Fibroblast of skin of scalp (primary cell): ENCODE data around the gene ZC3H12C.

Experiments
- DNase-seq: peaks from one replicate; pipeline ENCODE4 v3.0.0-alpha.2; 2013

The ZC3H12C gene

DNA sequence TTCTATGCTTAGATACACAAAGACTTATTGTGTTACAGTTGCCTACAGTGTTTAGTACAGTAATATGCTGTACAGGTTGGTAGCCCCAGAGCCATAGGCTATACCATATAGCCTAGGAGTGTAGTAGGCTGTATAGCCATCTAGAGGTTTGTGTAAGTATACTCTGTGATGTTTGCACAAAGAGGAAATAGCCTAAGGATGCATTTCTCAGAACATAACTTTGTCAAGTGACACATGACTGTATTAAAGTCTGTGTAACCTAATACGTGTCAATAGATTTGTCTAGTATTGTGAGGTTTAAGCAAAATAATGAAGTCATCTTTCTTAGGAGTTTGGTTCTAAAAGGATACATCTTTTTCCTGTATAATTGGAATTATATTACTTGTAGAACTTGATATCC lies 5.5 kb downstream of the ZC3H12C start:
- DNase-seq, result no peak

DNA sequence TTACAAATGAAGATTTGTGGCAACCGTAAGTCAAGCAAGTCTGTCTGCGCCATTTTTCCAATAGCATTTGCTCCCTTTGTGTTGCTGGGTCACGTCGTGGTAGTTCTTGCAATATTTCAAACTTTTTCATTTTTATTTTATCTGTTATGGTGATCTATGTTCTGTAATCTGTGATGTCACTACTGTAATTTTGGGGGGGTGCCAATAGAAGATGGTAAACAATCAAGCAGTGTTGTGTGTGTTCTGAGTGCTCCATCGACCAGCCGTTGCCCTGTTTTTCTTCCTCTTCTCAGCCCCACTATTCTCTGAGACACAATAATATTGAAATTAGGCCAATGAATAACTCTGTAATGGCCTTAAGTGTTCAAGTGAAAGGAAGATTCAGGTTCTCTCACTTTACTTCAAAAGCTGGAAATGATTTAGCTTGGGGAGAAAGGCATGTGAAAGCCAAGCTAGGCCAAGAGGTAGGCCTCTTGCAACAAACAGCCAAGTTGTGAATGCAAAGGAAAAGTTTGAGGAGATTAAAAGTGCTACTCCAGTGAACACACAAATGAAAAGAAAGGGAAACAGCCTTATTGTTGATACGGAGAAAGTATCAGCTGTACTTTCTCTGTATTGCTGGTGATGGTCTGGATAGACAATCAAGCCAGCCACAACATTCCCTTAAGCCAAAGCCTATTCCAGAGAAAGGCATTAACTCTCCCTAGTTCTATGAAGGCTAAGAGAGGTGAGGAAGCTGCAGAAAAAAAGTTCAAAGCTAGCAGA lies 7.5 kb downstream of the ZC3H12C start:
- no peak for DNase-seq

DNA sequence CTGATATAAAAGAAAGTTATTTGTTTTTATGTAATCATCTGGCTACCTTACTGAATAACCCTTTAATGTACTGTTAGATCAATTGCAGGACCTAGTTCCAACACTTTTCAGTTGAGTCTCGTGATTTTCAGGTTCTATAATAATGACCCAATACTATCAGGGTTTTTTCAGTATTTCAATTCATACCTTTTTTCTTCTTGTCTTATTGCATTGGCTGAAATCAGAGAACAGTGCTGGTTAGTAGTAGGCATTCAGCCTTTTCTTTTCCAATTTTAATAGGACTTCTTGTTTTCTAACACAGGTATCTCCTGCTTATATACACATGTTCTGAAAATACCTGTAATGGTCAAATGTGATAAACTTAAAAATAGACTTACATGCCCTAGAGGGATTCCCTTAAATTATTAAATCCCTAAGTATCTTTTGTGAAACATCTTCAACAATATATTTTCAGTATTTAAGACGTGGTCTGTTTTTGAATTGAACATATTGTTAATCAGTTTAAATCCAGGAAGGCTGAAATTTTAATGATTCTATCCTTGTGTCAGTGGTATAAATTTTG lies 13.6 kb downstream of the ZC3H12C start:
- no peak for DNase-seq

DNA sequence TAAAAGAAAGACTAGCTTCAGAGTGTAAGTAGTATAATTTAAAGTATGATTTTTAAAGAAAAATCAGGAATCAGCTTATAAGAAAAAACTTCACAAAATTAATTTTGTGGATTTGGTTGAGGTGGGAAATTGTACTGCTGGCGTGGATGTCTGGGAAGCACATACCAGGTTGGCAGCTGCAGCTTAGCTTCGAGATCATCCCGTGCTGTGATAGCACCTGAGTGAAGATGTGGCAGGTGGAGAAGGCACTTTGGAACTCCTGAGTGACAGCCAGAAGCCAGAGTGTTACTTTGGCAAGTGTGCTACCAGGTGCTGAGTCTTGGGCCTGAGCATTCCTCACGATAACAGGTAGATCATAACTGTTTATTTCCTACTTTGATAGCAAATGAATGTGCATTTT lies 17.7 kb downstream of the ZC3H12C start:
- DNase-seq, result no peak

DNA sequence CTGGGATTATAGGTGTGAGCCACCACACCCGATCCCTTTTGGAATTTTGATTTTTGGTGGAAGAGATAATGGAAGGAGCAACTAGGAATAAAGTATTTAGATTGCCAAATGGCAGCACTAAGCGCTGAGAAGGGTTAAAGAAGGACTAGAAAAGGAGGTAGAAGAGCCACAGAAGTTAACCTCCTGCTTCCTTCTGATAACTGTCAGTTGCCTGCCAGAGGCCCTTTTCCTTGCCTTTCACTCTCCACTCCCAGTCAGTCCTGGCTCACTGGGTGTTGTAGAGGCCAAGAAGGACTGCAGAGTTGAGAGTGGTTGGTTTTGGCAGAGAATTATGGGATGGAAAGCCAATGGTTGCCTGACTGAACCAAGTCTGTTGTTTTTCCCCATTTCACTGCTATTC lies 19.3 kb downstream of the ZC3H12C start:
- DNase-seq, result no peak

DNA sequence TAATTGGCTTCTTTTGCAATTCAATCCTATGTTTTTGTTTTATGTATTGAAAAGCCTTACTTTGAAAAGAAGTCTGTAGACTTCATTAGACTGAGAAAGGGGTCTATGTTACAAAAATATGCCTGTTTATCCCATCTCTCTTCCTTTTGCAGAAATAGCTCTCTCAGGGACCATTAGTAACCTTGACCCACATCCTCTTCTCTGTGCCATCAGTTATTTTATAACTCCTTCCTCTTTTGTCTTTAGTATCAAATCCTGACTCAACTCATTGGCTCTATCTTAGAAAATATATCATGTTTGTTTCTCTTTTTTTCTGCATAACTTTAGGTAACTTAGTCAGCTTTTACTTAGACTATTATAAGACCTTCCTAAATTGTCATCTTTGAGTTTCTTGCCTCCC lies 20.3 kb downstream of the ZC3H12C start:
- no peak for DNase-seq

DNA sequence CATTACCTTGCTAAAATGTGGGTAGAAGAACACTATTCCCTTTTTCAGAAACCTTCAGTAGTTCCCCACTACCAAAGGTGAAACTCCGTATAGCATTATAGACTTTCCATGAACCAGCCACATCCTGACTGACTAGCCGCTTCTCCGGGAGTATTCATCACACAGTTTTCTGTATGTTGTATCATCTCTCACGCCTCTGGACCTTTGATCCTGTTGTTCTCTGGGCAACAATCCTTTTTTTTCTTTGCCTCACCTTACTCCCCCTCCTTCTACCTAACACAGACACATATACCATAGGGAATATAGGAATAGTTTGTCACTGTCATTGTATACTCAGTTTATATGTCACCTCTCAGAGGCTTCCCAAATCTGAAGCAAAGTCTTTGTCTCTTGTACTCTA lies 20.8 kb downstream of the ZC3H12C start:
- no peak for DNase-seq

DNA sequence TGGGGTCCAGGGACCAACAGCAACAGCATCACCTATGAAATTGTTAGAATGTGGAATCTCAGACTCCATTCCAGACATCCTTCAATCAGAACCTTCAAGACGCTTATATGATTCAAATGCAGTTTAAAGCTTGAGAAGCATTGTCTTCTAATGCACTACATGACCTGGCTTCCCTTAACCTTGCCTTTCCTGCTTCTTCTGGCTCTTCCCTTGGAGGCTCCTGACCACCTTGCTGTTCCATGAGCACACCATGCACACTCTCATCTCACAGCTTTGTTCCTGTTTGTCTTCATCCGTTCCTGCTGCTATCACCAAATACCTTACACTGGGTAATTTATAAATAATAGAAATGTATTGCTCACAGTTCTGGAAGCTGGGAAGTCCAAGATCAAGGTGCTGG lies 26.1 kb downstream of the ZC3H12C start:
- no peak for DNase-seq

DNA sequence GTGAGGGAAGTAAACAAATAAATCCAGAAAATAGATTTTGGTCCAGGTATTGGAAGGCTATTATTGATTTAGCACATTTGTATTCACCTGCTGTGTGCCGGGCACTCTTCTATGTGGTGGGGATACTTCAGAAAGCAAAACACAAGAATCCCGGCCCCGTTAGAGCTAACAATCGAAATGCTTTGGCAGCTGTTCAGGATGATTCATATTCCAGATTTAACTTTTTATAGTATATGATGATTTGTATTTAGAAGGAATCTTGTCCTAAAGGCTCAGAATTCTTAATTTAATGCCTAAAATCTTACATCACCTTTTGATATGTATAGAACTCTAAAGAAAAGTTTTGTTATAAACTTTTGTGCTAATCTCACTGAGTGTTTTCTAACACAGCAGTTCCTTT lies 28.0 kb downstream of the ZC3H12C start:
- peak; percentile 82 for DNase-seq

DNA sequence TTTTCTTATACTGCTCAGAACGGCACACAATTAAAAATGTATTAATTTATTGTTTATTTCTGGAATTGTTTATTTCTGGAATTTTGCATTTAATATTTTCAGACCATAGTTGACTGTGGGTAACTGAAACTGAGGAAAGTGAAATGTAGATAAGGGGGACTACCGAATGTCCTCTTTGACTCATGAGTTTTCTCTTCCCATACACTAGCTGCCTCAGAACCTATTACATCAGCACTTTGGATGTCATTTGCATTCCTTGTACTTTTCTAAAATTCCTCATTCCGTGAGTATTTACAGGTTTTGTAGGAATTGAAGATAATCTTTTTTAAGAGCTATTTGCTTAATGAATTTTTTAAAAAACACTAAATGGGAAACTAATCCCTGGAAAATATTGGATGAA lies 29.8 kb downstream of the ZC3H12C start:
- DNase-seq, result peak; percentile 68

DNA sequence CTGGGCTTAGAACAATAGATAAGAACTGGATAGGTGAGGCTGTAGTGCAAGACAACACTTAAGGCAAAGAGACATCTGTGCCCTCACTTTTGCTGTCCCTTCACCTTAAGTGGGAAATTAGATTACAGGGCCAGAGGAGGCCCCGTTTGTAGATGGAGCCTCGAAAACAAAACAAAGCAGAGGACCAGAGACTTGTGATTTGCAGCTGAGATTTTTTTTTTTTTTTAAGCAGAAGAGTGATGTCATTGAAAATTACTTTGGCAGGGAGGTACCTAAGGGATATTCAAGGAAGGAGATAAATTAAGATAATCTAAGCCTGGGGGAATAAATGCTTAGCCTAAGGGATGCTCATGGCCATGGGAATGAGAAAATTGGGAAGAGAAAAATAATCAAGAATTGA lies 31.4 kb downstream of the ZC3H12C start:
- DNase-seq, result no peak

DNA sequence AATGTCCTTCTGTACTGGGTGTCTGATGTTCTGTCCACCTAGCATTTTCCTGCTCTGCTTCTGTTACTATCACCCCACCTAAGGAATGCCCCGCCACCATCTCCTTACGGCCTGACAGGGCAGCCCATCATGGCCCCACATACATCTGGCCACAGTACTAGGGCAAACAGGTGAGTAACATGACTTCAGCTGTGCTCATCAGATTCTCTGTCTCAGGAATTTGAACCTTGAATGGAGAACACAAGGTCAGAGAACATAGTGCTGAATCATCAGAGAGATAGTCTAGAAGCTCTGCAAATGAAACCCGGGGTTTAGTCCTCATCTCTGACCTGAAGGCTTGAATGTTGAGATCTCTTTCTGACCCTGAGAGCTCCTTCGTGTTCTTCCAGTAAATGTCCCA lies 32.4 kb downstream of the ZC3H12C start:
- DNase-seq, result peak; percentile 40

DNA sequence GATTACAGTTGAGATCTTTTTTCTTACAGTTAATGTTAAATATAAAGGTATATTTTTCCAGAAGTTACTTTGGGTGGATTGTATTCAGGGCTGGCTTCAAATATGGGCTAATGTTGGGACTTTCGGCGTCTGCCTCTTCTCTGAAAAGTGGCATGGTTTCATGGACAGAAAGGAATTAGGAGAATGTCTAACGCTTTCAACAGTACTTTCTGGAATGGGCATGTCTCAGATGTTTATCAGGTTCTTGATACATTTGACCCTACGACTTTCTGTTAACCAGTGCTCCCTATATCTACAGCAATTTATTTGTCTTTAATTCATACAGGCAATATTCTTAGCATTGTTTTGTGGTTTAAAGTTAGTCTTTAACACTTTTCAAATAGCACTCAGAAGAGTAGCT lies 33.7 kb downstream of the ZC3H12C start:
- no peak for DNase-seq

DNA sequence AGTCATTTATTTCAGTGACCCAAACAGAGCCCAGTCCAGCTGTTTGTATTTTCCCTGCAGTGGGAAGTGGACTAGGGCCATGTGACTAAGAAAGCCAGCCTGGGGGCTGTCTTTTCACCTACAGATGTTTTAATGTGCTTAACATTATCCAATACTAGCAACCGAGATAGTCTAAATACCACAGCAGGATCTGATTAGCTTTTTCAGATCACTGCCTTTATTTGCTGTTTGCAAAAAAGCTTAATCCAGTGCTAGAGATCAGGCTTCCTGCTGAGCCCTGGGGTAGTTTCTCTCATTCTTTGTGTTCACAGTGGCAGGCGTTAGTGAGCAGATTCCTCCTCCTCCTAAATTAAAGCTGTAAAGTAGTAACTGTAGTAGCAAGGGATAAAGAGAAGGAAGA lies 35.0 kb downstream of the ZC3H12C start:
- peak; percentile 63 for DNase-seq

DNA sequence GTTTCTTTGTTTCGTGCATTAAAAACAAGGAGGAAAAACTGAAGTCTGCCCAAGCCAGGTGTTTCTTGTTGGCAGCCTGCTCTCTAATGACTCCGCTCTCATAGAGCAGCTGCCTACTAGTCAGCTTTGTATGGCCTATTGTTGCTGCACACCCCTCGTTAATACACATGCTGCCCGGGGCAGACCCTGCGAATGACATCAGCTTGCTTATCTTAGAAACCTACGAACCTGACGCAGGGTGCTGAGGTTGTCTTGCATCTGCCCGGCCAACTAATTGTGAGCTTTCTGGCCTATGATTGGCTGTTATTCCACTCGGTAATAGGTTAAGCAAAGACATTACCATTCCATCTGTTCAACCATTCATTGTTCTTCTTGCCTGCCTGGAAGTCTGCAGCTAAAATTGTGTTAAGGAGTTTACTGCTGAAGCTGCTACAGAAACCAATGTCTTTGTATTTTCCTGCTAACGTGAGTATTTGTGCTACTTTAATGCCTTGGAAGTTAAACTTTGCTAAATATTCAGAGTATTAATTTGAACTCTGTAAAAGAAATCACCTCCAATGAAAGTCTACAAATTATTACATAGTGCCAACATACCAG lies 37.5 kb downstream of the ZC3H12C start:
- DNase-seq, result no peak

DNA sequence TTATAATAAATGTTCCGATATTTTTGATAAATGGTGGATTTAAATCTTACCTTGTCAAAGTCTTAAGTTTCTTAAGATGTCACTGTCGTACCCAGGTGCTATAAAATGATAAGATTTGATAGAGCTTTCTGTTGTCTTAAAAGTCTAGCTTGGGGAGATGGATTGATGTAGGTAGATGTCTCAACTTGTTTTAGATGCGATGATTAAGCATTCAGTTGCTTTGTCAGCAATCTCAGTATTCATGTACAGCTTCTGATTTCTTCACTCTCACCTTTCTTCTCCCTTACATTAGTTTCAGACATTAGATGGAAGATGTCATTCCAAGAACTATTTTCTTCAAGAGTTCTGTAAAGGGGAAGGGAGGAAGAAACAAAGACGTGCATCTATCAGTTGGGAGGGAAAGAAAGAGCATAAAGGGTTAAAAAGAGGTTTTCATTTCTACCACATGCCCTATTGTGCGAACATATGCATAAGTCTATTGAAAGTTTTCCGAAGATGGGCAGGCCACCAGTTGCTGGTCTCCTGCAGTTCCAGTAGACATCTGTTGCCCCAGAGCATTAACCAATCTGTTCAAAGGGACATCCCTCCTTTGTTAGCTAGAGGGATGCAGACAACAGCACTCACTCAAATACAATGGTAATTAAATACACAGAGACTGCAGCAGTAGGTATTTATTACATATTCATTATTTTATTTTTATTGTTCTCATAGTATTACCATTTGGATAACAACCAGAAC lies 38.4 kb downstream of the ZC3H12C start:
- no peak for DNase-seq

DNA sequence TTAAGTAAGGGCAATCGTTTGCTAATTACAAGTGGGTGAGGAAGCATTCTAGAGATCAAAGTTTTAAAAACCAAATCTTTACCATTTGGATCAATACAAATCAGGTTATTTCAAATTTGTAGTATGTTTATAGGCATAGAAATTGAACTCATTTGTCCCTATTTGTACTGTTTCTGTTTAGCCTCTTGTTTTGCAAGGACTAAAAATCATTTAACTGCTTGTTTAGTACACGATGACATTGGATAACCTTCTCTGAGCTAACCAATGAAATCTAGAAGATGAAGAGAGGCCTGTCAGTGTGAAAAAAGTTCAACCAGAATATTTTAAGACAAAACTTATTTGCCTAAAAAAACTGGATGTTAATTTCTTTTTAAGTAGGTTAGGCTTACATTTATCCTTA lies 40.0 kb downstream of the ZC3H12C start:
- DNase-seq, result no peak

DNA sequence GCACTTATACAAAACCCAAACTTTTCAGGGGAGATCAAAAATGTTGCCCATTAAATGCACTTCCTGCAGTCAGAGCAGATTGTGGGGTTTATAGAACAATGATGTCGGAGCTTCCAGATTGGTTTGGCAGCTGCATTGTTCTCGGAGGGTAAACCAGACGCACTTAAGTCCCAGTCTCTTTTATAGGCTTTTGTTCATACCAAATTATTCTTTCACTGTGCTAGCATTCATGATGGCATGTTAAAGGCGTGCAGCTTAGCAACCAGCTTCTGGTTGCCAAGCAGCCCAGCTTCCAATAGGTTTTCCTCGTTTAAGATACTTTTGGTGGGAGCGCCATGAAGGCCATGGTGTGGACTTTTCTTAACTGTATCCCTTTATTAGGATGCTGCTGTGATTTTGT lies 40.9 kb downstream of the ZC3H12C start:
- DNase-seq, result no peak

DNA sequence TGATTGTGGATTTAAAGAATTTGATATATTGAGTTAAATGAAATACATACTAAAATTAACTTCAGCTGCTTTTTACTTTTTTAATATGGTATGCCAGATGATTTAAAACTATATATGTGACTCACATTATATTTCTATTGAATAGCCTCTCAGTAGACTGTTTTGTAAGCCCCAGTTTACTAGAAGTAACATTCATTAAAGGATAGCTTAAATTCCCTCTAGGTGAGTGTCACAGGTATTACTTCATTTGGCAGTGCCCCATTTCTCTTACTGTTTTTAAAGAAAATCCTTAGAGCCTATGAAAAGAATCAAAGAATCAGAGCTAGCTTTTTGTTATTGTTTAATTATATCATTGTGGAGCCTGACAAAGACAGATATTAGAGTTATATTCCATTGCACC lies 48.6 kb downstream of the ZC3H12C start:
- DNase-seq, result no peak

DNA sequence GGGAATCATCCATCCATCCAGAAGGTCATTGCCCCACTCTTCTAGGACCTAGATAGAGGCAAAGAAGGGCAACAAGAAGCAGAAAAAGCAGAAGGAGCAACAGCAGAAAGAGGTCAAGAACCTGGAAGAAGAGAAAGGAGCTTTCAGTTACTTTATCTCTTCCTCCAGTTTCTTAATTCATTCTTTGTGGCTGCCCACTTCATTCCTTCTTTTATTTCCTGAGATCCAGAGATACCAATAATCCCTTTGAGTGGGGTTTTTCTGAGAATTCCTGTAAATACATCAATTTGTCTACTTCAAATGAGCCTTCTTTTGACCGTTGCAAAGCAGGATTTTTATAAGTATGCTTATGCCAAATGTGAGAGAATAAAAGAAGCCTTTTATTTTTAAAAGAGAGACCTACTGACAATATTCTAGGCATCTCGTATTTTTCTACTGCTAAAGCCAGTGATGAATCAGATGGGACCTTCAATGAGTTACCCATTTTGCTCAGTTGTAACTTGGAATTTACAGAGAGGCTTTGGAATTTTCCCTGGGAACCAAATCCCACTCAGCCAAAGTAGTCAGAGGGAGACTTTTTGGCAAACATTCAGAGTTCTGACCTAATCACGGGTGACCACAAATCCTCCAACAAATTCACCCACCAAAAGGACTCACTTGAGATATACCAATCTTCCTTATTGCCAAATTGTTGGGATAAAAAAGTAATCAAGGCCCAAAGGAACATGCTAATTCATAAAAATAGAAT lies 54.9 kb downstream of the ZC3H12C start:
- peak; percentile 86 for DNase-seq

DNA sequence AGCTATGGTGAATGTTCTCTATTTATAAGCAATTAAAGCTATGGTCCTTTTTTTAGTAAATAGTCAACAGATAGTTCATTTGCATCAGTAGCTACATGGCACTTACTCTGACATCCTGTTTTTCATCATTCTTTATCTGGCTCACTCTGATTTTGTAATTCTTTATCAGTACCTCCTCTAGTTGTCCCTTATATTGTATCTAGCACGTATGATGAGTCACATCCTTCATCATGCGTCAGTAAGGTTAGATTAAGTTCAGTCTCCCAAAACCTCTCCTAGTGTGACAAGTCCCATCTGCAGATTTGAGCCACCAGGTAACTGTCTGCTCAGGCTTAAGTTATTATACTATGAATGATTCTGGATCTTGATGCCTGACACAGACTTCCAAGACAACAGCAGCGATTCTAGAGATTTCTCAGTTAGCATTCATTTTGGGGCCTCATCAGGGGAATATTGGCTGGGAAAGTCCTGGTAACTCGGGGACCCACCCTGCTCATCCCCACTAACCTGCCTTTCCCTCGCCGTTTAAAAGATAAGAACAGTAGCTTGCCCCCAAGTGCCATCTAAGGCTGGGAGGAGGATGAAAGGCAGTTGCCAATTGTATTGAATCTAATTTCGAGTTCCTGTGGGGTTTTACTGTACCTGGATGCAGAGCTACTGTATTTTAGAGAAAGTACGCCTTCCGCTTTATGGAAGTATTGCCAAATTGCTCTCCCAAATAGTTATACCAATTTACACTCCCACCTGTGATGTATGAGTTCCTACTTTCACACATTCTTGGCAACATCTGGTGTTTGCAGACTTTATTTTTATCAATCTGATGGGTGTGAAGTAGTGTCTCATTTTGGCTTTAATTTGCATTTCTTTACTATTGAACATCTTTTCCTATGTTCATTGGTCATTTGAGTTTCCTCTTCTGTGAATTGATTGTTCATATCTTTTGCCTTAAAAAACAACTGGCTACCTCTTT lies 55.9 kb downstream of the ZC3H12C start:
- peak; percentile 35 for DNase-seq

DNA sequence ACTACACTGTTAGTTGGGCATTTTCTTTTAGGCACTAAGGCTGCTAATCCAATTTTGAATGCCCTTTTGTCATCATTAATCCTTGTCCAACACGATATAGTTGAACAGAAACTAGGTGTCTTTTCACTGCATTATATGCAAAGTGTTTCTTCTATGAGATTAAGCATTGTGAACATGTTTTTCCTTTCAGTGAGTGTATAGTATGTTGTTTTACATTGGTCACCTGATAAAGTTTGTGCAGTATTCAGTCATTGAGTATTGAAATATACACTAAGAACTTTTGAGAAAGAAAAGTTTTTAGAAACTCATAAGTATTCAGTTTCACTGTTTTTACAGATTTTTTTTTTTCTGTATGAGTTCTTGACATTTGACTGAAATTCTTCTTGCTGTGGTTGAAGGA lies 59.0 kb downstream of the ZC3H12C start:
- DNase-seq, result no peak
